Body of pancreas (tissue), 4 donors: ENCODE measurements around the gene CREB3L2. TPM values are rescaled to one million over a fixed set of nuclear protein-coding genes. Genes with fewer than 3 reads are reported as not detected.

Experiments used
- ATAC-seq: fragments of 150-250 bp; one replicate; pipeline ENCODE4 v1.9.1; 2016
- DNase-seq, 4 donors: peaks; one replicate each; pipeline ENCODE4 v3.0.0-alpha.2; 2019
- H3K27ac ChIP-seq, 4 donors: fragments of 200-600 bp; sonication (generic); 1 replicate in 3 of 4; 2 replicates in 1 of 4; pipeline versions ENCODE4 v1.5.1 to v1.6.1; 2016 to 2019; ENCODE audit warnings: mild to moderate bottlenecking in 1 of 4, mixed read lengths in 1 of 4, moderate library complexity in 1 of 4
- H3K27me3 ChIP-seq, 2 donors: fragments of 200-600 bp; sonication (generic); one replicate each; pipeline ENCODE4 v1.6.0; 2016; ENCODE audit warnings: mild to moderate bottlenecking in 1 of 2
- H3K36me3 ChIP-seq, 2 donors: fragments of 200-600 bp; sonication (generic); replicated peaks in 1 of 2; 2 replicates each; pipeline ENCODE4 v1.5.1; 2016; ENCODE audit warnings: low read depth in 2 of 2; ENCODE audit not compliant: insufficient read depth in 1 of 2
- H3K4me1 ChIP-seq: fragments of 200-600 bp; sonication (generic); one replicate; pipeline ENCODE4 v1.6.0; 2016
- H3K4me3 ChIP-seq, 2 donors: fragments of 200-600 bp; sonication (generic); 1 replicate in 1 of 2; 2 replicates in 1 of 2; pipeline ENCODE4 v1.5.1; 2016 to 2019
- H3K9me3 ChIP-seq, 3 donors: fragments of 200-600 bp; sonication (generic); 1 replicate in 2 of 3; 2 replicates in 1 of 3; pipeline ENCODE4 v1.5.1; 2016
- CTCF ChIP-seq, 7 experiments: fragments of 450-650 bp in 4 of 7; fragments of 200-600 bp in 3 of 7; sonication (generic) in 3 of 7; IDR thresholded peaks; one replicate each; pipeline ENCODE4 v1.5.1; 2016 to 2019; ENCODE audit warnings: antibody characterized with exemption in 7 of 7
- POLR2A ChIP-seq, 3 donors: fragments of 450-650 bp; IDR thresholded peaks; one replicate each; pipeline ENCODE4 v1.6.1; 2016; ENCODE audit warnings: antibody characterized with exemption in 3 of 3, mild to moderate bottlenecking in 2 of 3
- whole genome bisulfite sequencing, 2 donors: methylation state at CpG; one replicate each; pipeline ENCODE4 v1.1.5; 2017; 5-methylcytosine and 5-hydroxymethylcytosine counted together
- intact Hi-C: fragments of 100-400 bp; cut with DNase I; formaldehyde crosslinking; loops from one replicate; pipeline ENCODE4 v1.15.1; 2023
- total RNA-seq, 2 donors: library from RNA; depleted of rRNA; stranded (reverse); fragments of >200 nt; gene quantifications; one replicate each; pipeline ENCODE4 v1.1.0, GENCODE V29; 2016

CREB3L2 gene
- total RNA-seq, 2 donors from 2014 or later = 21.3 to 28.0 TPM

GRCh38 chr7:137962491-137962874 lies 39.4 kb downstream of the CREB3L2 start:
- Histone ChIP-seq H3K4me1 (peaks cover 47% of the 10 kb centered on the region), H3K4me3 (no peak overlapping the region), H3K9me3 (no peaks in the 10 kb centered on the region), H3K27me3 (no peaks in the 10 kb centered on the region), H3K27ac (no peak overlapping the region), H3K36me3 (no peaks in the 10 kb centered on the region)
- DNase-seq (no peak), ATAC-seq (no peak)
- 80 to 82% methylated on average over 5 of the region's 5 CpGs for WGBS, 2 donors
- intact Hi-C loops = no loop called here
- TF ChIP-seq CTCF (IDR thresholded peaks at IDR 0.05) (no peak), POLR2A (IDR thresholded peaks at IDR 0.05) (no peak)

GRCh38 chr7:137961200-137962177 lies 40.4 kb downstream of the CREB3L2 start:
- Histone ChIP-seq H3K4me3 (no peak overlapping the region), H3K27ac (no peak overlapping the region), H3K4me1 (peaks cover 37% of the 10 kb centered on the region), H3K27me3 (no peaks in the 10 kb centered on the region), H3K9me3 (no peaks in the 10 kb centered on the region), H3K36me3 (no peaks in the 10 kb centered on the region)
- DNase-seq (peak in 1 of 4 donors; percentile 42), ATAC-seq (no peak)
- intact Hi-C loops = no loop called here
- 91 to 92% methylated on average over 11 of the region's 11 CpGs for WGBS, 2 donors
- TF ChIP-seq POLR2A (IDR thresholded peaks at IDR 0.05) (no peak), CTCF (IDR thresholded peaks at IDR 0.05) (no peak)

DNA sequence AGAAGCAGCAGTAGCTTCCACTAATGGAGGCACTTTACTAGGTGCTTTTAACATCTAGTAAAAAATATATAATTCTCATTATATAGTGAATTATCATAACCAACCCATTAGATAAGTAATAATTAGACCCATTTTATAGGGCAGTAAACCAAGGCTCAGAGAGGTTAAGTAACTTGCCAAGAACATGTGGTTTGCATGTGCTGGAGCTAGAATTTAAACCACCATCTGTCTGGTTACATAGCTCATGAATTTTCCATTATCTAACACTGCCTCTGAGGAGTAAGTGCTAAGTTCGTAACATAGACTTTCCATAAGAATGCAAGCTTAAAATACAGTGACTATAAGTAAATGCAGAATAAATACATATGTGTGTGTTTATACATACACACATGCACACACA lies 41.9 kb downstream of the CREB3L2 start:
- intact Hi-C loops = no loop called here
- peaks cover 41% of the 10 kb centered on the region for H3K4me1 ChIP-seq
- no peak for DNase-seq
- WGBS, 2 donors = 86 to 94% methylated on average over 1 of the region's 1 CpG
- H3K9me3 ChIP-seq = no peaks in the 10 kb centered on the region
- H3K36me3 ChIP-seq = no peaks in the 10 kb centered on the region
- H3K4me3 ChIP-seq = no peak overlapping the region
- ATAC-seq = no peak
- no peak overlapping the region for H3K27ac ChIP-seq
- TF ChIP-seq POLR2A (IDR thresholded peaks at IDR 0.05) (no peak), CTCF (IDR thresholded peaks at IDR 0.05) (no peak)
- no peaks in the 10 kb centered on the region for H3K27me3 ChIP-seq

DNA sequence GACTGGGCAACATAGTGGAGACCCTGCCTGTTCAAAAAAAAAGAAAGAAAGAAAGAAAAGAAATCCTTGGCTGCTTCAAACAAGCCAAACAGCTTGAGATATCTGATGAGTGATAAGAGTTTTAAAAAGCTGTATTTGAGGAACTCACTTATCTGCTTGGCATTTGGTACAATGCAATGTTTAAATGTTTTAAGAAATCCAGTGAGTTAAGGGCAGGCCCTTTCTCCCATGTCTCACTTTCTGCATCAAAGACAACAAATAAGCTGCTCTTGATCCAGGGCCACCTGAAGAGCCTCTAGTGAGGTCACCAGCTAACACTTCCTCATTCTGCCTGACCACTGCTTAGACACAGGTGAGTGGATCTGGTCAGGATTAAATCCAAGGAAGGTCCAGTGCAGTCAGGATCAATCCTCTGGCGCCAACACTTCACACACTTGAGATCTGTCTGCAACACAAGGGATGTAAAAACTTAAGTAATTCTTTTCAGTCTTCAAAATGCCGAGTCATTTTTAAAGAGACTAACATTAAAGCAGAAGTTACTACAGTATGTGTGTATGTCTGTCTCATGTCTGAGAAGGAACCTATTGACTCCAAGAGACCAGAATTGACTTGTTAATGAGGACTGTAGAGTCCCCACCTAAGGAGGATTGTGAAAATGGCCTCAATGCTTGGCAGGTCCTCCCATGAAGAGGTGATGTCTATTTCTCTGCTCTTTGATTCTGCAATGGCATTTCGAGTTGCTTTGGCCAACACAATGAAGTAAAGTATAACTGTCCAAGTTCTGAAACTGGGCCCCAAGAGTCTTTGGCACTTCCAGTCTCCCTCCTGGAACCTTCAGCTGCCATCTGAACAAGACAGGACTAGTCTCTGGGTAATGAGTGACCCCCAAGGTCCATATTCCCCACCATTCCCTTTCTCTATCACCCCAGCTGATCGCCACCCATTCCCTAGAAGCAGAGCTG lies 43.1 kb downstream of the CREB3L2 start:
- WGBS, 2 donors = 81 to 87% methylated on average over 4 of the region's 4 CpGs
- DNase-seq (no peak), ATAC-seq (peak; percentile 33)
- H3K4me1 ChIP-seq = peaks cover 54% of the 10 kb centered on the region
- TF ChIP-seq POLR2A (IDR thresholded peaks at IDR 0.05) = no peak
- TF ChIP-seq CTCF (IDR thresholded peaks at IDR 0.05) = no peak
- H3K27me3 ChIP-seq = no peaks in the 10 kb centered on the region
- intact Hi-C loops = no loop called here
- H3K27ac ChIP-seq = peak overlapping the region in 2 of 4 donors; percentile 13 to 14
- no peak overlapping the region for H3K4me3 ChIP-seq
- H3K36me3 ChIP-seq = no peaks in the 10 kb centered on the region
- H3K9me3 ChIP-seq = no peaks in the 10 kb centered on the region
